MCF 10A (cell line): ENCODE measurements around the gene MEF2D. TPM values are rescaled to one million over a fixed set of nuclear protein-coding genes. Genes with fewer than 3 reads are reported as not detected.
A peak's percentile ranks its signal among the peaks of the same experiment; 100 is the strongest.

Experiments
- BruUV-seq: library from RNA; stranded (reverse); fragments of 400-500 nt; replicated peaks from 2 replicates; lab custom pipeline; 2021; lab: Mats Ljungman, UMichigan
- CTCF ChIA-PET: fragments of 300-600 bp; sonication (Branson Sonifier 250); formaldehyde crosslinking; extraction: SDS; loops from one replicate; lab custom pipeline; 2021; ENCODE audit warnings: antibody characterized with exemption, inconsistent platforms; lab: Yijun Ruan, JAX
- POLR2A ChIA-PET: fragments of 300-600, 350-650 bp; sonication (Branson Sonifier 250); formaldehyde crosslinking; extraction: SDS; loops from one replicate; lab custom pipeline; 2020; ENCODE audit warnings: antibody characterized with exemption, inconsistent platforms; lab: Yijun Ruan, JAX
- DNase-seq: peaks from one replicate; pipeline ENCODE4 v3.0.0-alpha.2; 2018; ENCODE audit not compliant: unreplicated experiment
- H3K27ac Mint-ChIP-seq: one replicate; pipeline ENCODE4 v1.8.0; 2022; ENCODE audit warnings: mild to moderate bottlenecking, low read depth, mixed read lengths; ENCODE audit not compliant: unreplicated experiment
- H3K27me3 Mint-ChIP-seq: one replicate; pipeline ENCODE4 v1.8.0; 2022; ENCODE audit warnings: mixed read lengths; ENCODE audit not compliant: insufficient read depth, unreplicated experiment
- H3K36me3 Mint-ChIP-seq: one replicate; pipeline ENCODE4 v1.8.0; 2022; ENCODE audit warnings: mild to moderate bottlenecking, moderate library complexity, mixed read lengths; ENCODE audit not compliant: insufficient read depth, unreplicated experiment
- H3K4me1 Mint-ChIP-seq: one replicate; pipeline ENCODE4 v1.8.0; 2022; ENCODE audit warnings: mixed read lengths; ENCODE audit not compliant: insufficient read depth, unreplicated experiment
- H3K4me3 Mint-ChIP-seq: one replicate; pipeline ENCODE4 v1.8.0; 2022; ENCODE audit warnings: mild to moderate bottlenecking, moderate library complexity, mixed read lengths; ENCODE audit not compliant: unreplicated experiment
- H3K9me3 Mint-ChIP-seq: one replicate; pipeline ENCODE4 v1.8.0; 2022; ENCODE audit warnings: mixed read lengths; ENCODE audit not compliant: unreplicated experiment
- intact Hi-C: fragments of 100-400 bp; cut with micrococcal nuclease; formaldehyde crosslinking; loops from 2 replicates; pipeline ENCODE4 v1.14.1; 2022
- total RNA-seq: library from RNA; stranded (reverse); gene quantifications from 2 replicates; pipeline ENCODE4 v1.2.3, GENCODE V29; 2022
- TF ChIP-seq, protein P1 (sequence below): fragments of 200-600 bp; IDR thresholded peaks from one replicate; pipeline ENCODE4 v1.8.0; 2022; ENCODE audit warnings: antibody characterized with exemption, mild to moderate bottlenecking; ENCODE audit not compliant: unreplicated experiment

Gene MEF2D
- total RNA-seq, 1 experiment from 2014 or later: 113 TPM

DNA sequence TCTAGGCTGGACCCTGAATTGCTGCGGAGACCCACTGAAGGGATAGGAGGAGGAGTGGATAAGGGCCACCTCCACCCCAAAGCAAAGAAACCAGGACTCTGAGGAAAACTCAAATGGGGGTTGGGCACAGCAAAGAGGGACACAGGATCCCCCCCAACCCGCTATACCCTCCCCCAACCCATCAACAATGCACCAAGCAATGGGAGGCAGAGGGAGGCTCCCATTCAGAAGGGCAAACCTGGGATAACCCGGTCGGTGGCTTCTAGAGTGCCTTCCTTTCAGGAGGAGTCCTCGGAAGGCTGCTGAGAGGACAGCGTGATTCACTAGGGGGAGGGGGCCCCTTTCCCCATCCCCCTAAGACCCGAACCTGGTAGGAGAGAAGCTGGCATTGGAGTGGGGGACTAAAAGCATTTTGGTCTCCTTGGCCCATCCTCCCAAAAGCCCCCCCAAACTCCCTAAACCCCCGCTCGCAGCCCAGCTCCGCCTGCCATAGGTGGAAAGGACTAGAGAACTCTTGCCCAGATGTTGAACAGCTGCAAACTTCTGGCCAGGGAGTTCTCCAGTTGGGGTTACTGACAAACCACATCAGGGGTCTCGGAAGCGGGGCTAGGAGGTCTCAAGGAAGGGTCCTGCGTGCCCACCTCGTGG lies 1.3 kb downstream of the MEF2D start:
- intact Hi-C loops: no loop called here
- Mint-ChIP-seq H3K4me1 (peaks cover 67% of the 10 kb centered on the region), H3K36me3 (peaks cover 21% of the 10 kb centered on the region), H3K27ac (peak overlapping the region; percentile 97), H3K4me3 (peak overlapping the region; percentile 85), H3K9me3 (no peaks in the 10 kb centered on the region), H3K27me3 (no peaks in the 10 kb centered on the region)
- CTCF ChIA-PET: interaction anchor here (0.6 to 8.3 kb wide), 19 partner anchors 8 to 228 kb away, joined by 3 to 83 read pairs (median 4); no protein-coding TSS in a partner anchor
- POLR2A ChIA-PET: interaction anchor here (0.6 to 11.2 kb wide), 14 partner anchors 9 to 206 kb away, joined by 3 to 549 read pairs (median 22); partner anchors contain the start of genes CCT3, CRABP2, GPATCH4 and IQGAP3
- no TSS peak for BruUV-seq
- TF ChIP-seq, protein P1, sequence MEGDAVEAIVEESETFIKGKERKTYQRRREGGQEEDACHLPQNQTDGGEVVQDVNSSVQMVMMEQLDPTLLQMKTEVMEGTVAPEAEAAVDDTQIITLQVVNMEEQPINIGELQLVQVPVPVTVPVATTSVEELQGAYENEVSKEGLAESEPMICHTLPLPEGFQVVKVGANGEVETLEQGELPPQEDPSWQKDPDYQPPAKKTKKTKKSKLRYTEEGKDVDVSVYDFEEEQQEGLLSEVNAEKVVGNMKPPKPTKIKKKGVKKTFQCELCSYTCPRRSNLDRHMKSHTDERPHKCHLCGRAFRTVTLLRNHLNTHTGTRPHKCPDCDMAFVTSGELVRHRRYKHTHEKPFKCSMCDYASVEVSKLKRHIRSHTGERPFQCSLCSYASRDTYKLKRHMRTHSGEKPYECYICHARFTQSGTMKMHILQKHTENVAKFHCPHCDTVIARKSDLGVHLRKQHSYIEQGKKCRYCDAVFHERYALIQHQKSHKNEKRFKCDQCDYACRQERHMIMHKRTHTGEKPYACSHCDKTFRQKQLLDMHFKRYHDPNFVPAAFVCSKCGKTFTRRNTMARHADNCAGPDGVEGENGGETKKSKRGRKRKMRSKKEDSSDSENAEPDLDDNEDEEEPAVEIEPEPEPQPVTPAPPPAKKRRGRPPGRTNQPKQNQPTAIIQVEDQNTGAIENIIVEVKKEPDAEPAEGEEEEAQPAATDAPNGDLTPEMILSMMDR: no peak
- DNase-seq: peak; percentile 46

DNA sequence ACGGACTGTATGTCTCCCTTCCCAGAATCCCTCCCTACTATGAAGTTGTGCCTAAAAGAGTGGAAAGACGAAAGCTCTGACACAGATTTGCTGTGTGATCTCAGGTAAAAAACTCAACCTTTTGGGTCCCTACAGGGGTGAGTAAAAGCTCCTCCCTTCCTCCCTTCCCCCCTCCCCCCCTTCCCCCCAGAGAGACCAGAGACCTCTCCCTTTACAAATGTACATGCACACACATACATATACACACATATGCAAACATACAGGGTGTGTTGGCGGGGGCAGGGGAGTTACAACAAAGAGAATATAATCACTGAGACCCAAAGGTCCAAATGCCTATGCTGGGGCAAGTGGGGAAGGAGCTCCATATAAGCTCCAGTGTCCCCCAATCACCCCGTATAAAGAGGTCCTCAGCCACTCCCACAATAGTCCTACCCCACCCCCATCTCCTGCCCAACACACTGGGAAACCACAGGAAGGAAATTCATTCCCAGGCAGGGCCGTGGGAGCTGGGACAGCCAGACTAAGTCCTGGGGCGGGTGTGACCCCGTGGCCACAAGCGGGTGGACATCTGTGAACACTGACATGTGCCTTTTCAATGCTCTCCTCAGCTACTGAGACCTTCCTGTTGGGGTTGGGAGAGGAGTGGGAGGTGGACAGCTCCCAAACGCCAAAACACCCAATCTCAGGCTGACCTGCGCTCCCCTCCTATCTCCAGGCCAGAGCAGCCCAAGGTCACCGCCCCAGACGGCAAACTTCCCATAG lies 2.0 kb downstream of the MEF2D start:
- BruUV-seq: no TSS peak

DNA sequence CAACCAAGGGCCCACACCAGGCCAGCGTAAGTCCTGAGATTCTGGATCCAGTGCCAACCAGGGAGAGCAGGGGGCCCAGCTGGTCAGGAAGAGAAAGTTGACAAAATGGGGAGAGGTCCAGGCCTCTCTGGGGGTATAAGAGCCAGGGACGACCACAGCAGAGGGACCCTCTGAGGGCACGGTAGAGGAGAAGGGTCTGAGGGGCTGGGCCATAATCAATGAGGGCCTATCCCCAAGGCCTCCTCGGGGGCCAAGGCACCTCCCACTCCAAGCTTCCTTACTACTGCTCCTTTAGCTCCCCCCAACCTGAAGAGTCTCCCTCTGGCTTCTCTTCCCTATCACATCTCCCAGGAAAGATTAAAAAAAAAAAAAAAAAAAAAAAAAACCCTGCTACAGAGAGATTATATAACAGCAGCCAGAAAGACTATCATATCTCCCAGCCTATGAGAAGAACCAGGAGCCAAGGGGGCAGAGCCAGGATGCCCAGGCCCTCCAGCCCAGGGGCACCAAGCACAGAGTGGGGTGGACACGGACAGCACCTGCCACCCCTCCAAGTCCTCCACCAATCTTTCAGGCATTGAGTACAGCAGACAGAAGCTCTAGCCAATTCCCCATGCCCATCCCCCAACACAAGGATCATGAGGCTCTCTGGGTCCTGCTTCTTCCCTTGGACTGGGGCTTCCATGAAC lies 2.7 kb downstream of the MEF2D start:
- peak overlapping the region; percentile 85 for H3K4me3 Mint-ChIP-seq
- ChIA-PET POLR2A (interaction anchor here (0.8 to 11.2 kb wide), 10 partner anchors 7 to 163 kb away, joined by 3 to 549 read pairs (median 64); partner anchors contain the start of genes GPATCH4, IQGAP3 and NAXE), CTCF (interaction anchor here (0.6 to 8.3 kb wide), 14 partner anchors 15 to 192 kb away, joined by 3 to 83 read pairs (median 6); partner anchors contain the start of gene GPATCH4)
- no TSS peak for BruUV-seq
- DNase-seq: no peak
- intact Hi-C loops: no loop called here
- H3K36me3 Mint-ChIP-seq: peaks cover 21% of the 10 kb centered on the region
- TF ChIP-seq, protein P1: no peak
- no peaks in the 10 kb centered on the region for H3K27me3 Mint-ChIP-seq
- peak overlapping the region; percentile 97 for H3K27ac Mint-ChIP-seq
- no peaks in the 10 kb centered on the region for H3K9me3 Mint-ChIP-seq
- peaks cover 64% of the 10 kb centered on the region for H3K4me1 Mint-ChIP-seq

More for the DNA sequence above, 2.0 kb downstream of the MEF2D start:
- intact Hi-C loops: no loop called here
- CTCF ChIA-PET: interaction anchor here (0.6 to 8.3 kb wide), 22 partner anchors 8 to 228 kb away, joined by 3 to 83 read pairs (median 4); partner anchors contain the start of gene GPATCH4
- H3K27me3 Mint-ChIP-seq: no peaks in the 10 kb centered on the region
- peak overlapping the region; percentile 85 for H3K4me3 Mint-ChIP-seq
- peak; percentile 59 for DNase-seq
- TF ChIP-seq, protein P1: no peak
- H3K9me3 Mint-ChIP-seq: no peaks in the 10 kb centered on the region
- peak overlapping the region; percentile 97 for H3K27ac Mint-ChIP-seq
- POLR2A ChIA-PET: interaction anchor here (0.6 to 11.2 kb wide), 16 partner anchors 8 to 899 kb away, joined by 3 to 549 read pairs (median 7); partner anchors contain the start of genes CCT3, CRABP2, GPATCH4 and IQGAP3
- H3K36me3 Mint-ChIP-seq: peaks cover 21% of the 10 kb centered on the region
- H3K4me1 Mint-ChIP-seq: peaks cover 66% of the 10 kb centered on the region
